PFSK-1 (cell line): ENCODE data around the gene IDH3A.

Experiments used
- FOXP2 ChIP-seq: optimal IDR thresholded peaks from 2 replicates; pipeline ENCODE3; 2011; ENCODE audit warnings: borderline replicate concordance, control low read depth, inconsistent platforms; ENCODE audit not compliant: insufficient read depth; ENCODE audit errors: extremely low read length, extremely low read depth
- POLR2AphosphoS5 ChIP-seq: IDR thresholded peaks from 2 replicates; pipeline ENCODE4 v1.6.1; 2012; ENCODE audit warnings: low read depth, mild to moderate bottlenecking, control low read depth, low read length, moderate library complexity
- SIN3A ChIP-seq: IDR thresholded peaks from 2 replicates; pipeline ENCODE4 v1.6.1; 2012; ENCODE audit warnings: mild to moderate bottlenecking, low read length, moderate library complexity, borderline replicate concordance; ENCODE audit not compliant: insufficient read depth
- TAF1 ChIP-seq: IDR thresholded peaks from 2 replicates; pipeline ENCODE4 v1.6.1; 2012; ENCODE audit warnings: low read length, control low read depth, borderline replicate concordance; ENCODE audit not compliant: insufficient read depth
- TF ChIP-seq, protein P1 (sequence below), 2 experiments: IDR thresholded peaks; 2 replicates each; pipeline versions ENCODE4 v1.6.1 to v1.8.0; 2011 to 2012; ENCODE audit warnings: low read depth in 2 of 2, low read length in 2 of 2, control low read depth in 1 of 2, inconsistent platforms in 1 of 2, mild to moderate bottlenecking in 1 of 2, moderate library complexity in 1 of 2; ENCODE audit not compliant: insufficient read depth in 1 of 2

DNA sequence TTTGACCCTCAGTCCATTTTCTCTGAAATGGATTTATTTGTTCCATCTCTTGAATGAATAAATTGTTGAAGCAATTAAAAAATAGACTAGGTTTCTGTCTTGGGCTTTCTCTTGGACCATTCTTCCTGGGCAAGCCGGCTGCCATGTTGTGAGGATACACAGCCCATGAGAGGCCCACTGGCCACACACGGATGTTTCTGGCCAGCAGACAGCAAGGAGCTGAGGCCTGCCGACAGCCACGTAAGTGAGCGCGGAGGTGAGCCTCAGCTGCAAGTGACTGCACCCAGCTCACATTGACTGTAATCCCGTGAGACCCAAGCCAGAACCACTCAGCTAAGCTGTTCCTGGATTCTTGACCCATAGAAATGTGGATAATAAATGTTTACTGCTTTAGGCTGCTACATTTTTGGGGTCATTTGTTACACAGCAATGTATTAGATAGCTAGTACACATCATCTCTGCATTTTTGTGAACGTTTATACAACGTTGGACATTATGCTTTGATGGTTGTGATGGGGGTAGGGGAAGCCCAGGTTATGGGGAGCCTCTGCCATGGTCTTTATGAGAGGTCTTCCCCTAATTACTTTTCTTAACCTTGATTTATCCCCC is 22.8 kb downstream of the IDH3A start:
- TF ChIP-seq POLR2AphosphoS5, result no peak
- no peak for TF ChIP-seq FOXP2
- TF ChIP-seq TAF1, result no peak
- TF ChIP-seq, protein P1, sequence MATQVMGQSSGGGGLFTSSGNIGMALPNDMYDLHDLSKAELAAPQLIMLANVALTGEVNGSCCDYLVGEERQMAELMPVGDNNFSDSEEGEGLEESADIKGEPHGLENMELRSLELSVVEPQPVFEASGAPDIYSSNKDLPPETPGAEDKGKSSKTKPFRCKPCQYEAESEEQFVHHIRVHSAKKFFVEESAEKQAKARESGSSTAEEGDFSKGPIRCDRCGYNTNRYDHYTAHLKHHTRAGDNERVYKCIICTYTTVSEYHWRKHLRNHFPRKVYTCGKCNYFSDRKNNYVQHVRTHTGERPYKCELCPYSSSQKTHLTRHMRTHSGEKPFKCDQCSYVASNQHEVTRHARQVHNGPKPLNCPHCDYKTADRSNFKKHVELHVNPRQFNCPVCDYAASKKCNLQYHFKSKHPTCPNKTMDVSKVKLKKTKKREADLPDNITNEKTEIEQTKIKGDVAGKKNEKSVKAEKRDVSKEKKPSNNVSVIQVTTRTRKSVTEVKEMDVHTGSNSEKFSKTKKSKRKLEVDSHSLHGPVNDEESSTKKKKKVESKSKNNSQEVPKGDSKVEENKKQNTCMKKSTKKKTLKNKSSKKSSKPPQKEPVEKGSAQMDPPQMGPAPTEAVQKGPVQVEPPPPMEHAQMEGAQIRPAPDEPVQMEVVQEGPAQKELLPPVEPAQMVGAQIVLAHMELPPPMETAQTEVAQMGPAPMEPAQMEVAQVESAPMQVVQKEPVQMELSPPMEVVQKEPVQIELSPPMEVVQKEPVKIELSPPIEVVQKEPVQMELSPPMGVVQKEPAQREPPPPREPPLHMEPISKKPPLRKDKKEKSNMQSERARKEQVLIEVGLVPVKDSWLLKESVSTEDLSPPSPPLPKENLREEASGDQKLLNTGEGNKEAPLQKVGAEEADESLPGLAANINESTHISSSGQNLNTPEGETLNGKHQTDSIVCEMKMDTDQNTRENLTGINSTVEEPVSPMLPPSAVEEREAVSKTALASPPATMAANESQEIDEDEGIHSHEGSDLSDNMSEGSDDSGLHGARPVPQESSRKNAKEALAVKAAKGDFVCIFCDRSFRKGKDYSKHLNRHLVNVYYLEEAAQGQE (IDR thresholded peaks at IDR 0.05; ENCODE audit: insufficient read depth in 1 of 2, low read depth in 2 of 2, low read length in 2 of 2), result no peak
- TF ChIP-seq SIN3A, result no peak
